HG02798 (cell line): ENCODE measurements around the gene LIMCH1.
"Not testable (repeated sequence)": the region's sequence is repeated elsewhere in the genome, so short reads cannot be mapped to it uniquely, and the experiment has no call there.

Experiments
- ATAC-seq: cut with Tn5 transposase; IDR thresholded peaks from one replicate; pipeline ENCODE4 v1.9.1; 2021; ENCODE audit warnings: mild to moderate bottlenecking; ENCODE audit not compliant: unreplicated experiment, poor library complexity

LIMCH1 gene

GRCh38 chr4:41538017-41538733 lies at the start of gene LIMCH1:
TSS of gene LIMCH1 (plus strand) at chr4:41538157. CDS start at chr4:41605996, 67,839 bp downstream.
- ATAC-seq, result no peak

- ATAC-seq, result not testable (repeated sequence)
These were observed 46.8 kb upstream of the LIMCH1 start for GRCh38 chr4:41491081-41491576.

- ATAC-seq, result no peak
These were observed 41.0 kb upstream of the LIMCH1 start for GRCh38 chr4:41496977-41497376.

- no peak for ATAC-seq
These were observed 39.8 kb upstream of the LIMCH1 start for GRCh38 chr4:41498177-41498576.

- ATAC-seq, result no peak
These were observed 33.7 kb upstream of the LIMCH1 start for GRCh38 chr4:41504167-41504818.

GRCh38 chr4:41505161-41505661 lies 32.7 kb upstream of the LIMCH1 start:
- no peak for ATAC-seq

GRCh38 chr4:41506130-41506529 lies 31.8 kb upstream of the LIMCH1 start:
- no peak for ATAC-seq

GRCh38 chr4:41507291-41507947 lies 30.5 kb upstream of the LIMCH1 start:
- no peak for ATAC-seq

GRCh38 chr4:41509451-41509866 lies 28.5 kb upstream of the LIMCH1 start:
- no peak for ATAC-seq

- ATAC-seq, result no peak
These were observed 27.8 kb upstream of the LIMCH1 start for GRCh38 chr4:41510179-41510578.

- no peak for ATAC-seq
These were observed 25.8 kb upstream of the LIMCH1 start for GRCh38 chr4:41512136-41512535.

GRCh38 chr4:41512596-41512995 lies 25.4 kb upstream of the LIMCH1 start:
- no peak for ATAC-seq

- no peak for ATAC-seq
These were observed 23.8 kb upstream of the LIMCH1 start for GRCh38 chr4:41514169-41514568.

GRCh38 chr4:41514766-41515481 lies 23.0 kb upstream of the LIMCH1 start:
- no peak for ATAC-seq

- no peak for ATAC-seq
These were observed 20.8 kb upstream of the LIMCH1 start for GRCh38 chr4:41517121-41517520.

- no peak for ATAC-seq
These were observed 20.2 kb upstream of the LIMCH1 start for GRCh38 chr4:41517747-41518146.

- no peak for ATAC-seq
These were observed 13.5 kb upstream of the LIMCH1 start for GRCh38 chr4:41524425-41524824.

- no peak for ATAC-seq
These were observed 12.8 kb upstream of the LIMCH1 start for GRCh38 chr4:41525129-41525528.

- ATAC-seq, result no peak
These were observed 11.3 kb upstream of the LIMCH1 start for GRCh38 chr4:41526628-41527027.

GRCh38 chr4:41528512-41529205 lies 9.3 kb upstream of the LIMCH1 start:
- no peak for ATAC-seq
